Body of pancreas (tissue), 4 donors: ENCODE results near the gene RNF224.

Experiments used
- POLR2A ChIP-seq, 3 donors: fragments of 450-650 bp; IDR thresholded peaks; one replicate each; pipeline ENCODE4 v1.6.1; 2016; ENCODE audit warnings: antibody characterized with exemption in 3 of 3, mild to moderate bottlenecking in 2 of 3
- TF ChIP-seq, protein P1 (sequence below), 7 experiments: fragments of 450-650 bp in 4 of 7; fragments of 200-600 bp in 3 of 7; sonication (generic) in 3 of 7; IDR thresholded peaks; one replicate each; pipeline ENCODE4 v1.5.1; 2016 to 2019; ENCODE audit warnings: antibody characterized with exemption in 7 of 7

DNA sequence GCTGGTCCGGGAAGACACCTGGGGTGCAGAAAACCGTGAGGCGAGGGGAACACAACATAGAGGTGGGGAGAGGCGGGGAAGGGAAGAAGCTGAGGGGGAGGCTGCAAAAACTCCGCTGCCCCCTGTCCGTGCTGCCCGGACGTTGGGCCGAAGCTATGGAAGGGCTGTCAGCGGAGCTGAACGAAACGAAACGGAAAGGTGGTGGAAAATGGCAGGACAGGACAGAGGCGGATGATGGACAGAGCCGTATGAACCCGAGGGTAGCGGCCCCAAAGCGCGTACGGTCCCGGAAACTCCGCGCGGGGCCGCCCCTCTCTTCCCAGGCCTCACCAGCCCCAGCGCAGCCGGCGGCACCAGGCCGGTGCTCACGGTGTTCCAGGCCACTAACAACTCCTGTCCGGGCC, 39.2 kb upstream of the RNF224 start:
- TF ChIP-seq, protein P1, sequence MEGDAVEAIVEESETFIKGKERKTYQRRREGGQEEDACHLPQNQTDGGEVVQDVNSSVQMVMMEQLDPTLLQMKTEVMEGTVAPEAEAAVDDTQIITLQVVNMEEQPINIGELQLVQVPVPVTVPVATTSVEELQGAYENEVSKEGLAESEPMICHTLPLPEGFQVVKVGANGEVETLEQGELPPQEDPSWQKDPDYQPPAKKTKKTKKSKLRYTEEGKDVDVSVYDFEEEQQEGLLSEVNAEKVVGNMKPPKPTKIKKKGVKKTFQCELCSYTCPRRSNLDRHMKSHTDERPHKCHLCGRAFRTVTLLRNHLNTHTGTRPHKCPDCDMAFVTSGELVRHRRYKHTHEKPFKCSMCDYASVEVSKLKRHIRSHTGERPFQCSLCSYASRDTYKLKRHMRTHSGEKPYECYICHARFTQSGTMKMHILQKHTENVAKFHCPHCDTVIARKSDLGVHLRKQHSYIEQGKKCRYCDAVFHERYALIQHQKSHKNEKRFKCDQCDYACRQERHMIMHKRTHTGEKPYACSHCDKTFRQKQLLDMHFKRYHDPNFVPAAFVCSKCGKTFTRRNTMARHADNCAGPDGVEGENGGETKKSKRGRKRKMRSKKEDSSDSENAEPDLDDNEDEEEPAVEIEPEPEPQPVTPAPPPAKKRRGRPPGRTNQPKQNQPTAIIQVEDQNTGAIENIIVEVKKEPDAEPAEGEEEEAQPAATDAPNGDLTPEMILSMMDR (IDR thresholded peaks at IDR 0.05), result no peak
- TF ChIP-seq POLR2A (IDR thresholded peaks at IDR 0.05), result no peak
